HL-60 (cell line): ENCODE measurements around the gene MOK.

Experiments used
- DNase-seq, 2 experiments: peaks; one replicate each; pipeline ENCODE4 v3.0.0-alpha.2; 2010 to 2020; ENCODE audit warnings: low read depth in 1 of 2, low spot score in 1 of 2
- H3K27ac ChIP-seq: fragments of 250-450 bp; sonication (Bioruptor Pico); replicated peaks from 2 replicates; pipeline ENCODE4 v1.5.1; 2020; ENCODE audit warnings: mild to moderate bottlenecking, moderate library complexity
- H3K27me3 ChIP-seq: fragments of 250-450 bp; sonication (Bioruptor Pico); 2 replicates; pipeline ENCODE4 v1.5.1; 2021; ENCODE audit warnings: mild to moderate bottlenecking, moderate library complexity; ENCODE audit not compliant: insufficient read depth, poor library complexity, severe bottlenecking
- H3K4me3 ChIP-seq: replicated peaks from 2 replicates; pipeline ENCODE4 v1.5.1; 2011; ENCODE audit warnings: mild to moderate bottlenecking, control low read depth, low read length; ENCODE audit not compliant: insufficient read depth
- GABPA ChIP-seq: IDR thresholded peaks from 2 replicates; pipeline ENCODE4 v1.6.1; 2012; ENCODE audit warnings: low read depth
- POLR2AphosphoS5 ChIP-seq: IDR thresholded peaks from 2 replicates; pipeline ENCODE4 v1.6.1; 2012; ENCODE audit warnings: low read depth
- SPI1 ChIP-seq: IDR thresholded peaks from 2 replicates; pipeline ENCODE4 v1.6.1; 2012; ENCODE audit warnings: low read depth, mild to moderate bottlenecking, borderline replicate concordance
- TF ChIP-seq, protein P1 (sequence below): IDR thresholded peaks from 2 replicates; pipeline ENCODE4 v1.6.1; 2012; ENCODE audit warnings: low read depth; ENCODE audit not compliant: insufficient replicate concordance
- TF ChIP-seq, protein P2 (sequence below): IDR thresholded peaks from one replicate; pipeline ENCODE4 v1.5.1; 2011; ENCODE audit warnings: low read length, control low read depth, inconsistent platforms; ENCODE audit not compliant: insufficient read depth

Gene MOK

DNA sequence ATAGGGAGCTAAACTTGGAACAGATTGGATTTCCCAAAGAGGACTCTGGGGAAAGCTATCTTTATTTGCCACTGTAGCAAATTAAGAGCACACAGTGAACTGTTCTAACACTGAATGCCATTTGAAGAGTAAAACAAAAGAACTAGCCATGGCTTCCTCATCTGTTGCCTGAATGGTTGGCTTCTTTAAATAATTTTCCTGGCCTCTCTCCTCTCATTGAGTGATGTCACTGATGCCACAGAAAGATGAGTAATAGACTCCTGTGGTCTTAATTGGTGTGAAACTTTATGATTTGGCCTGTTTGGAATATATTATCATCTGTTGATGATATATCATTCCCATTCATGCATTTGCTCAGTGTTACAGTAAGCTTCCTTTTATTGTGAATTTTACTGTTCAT, 122.8 kb downstream of the MOK start:
- no peaks in the 10 kb centered on the region for H3K27me3 ChIP-seq
- no peak overlapping the region for H3K27ac ChIP-seq
- TF ChIP-seq GABPA: no peak
- no peak for TF ChIP-seq POLR2AphosphoS5
- TF ChIP-seq SPI1: no peak
- TF ChIP-seq, protein P1, sequence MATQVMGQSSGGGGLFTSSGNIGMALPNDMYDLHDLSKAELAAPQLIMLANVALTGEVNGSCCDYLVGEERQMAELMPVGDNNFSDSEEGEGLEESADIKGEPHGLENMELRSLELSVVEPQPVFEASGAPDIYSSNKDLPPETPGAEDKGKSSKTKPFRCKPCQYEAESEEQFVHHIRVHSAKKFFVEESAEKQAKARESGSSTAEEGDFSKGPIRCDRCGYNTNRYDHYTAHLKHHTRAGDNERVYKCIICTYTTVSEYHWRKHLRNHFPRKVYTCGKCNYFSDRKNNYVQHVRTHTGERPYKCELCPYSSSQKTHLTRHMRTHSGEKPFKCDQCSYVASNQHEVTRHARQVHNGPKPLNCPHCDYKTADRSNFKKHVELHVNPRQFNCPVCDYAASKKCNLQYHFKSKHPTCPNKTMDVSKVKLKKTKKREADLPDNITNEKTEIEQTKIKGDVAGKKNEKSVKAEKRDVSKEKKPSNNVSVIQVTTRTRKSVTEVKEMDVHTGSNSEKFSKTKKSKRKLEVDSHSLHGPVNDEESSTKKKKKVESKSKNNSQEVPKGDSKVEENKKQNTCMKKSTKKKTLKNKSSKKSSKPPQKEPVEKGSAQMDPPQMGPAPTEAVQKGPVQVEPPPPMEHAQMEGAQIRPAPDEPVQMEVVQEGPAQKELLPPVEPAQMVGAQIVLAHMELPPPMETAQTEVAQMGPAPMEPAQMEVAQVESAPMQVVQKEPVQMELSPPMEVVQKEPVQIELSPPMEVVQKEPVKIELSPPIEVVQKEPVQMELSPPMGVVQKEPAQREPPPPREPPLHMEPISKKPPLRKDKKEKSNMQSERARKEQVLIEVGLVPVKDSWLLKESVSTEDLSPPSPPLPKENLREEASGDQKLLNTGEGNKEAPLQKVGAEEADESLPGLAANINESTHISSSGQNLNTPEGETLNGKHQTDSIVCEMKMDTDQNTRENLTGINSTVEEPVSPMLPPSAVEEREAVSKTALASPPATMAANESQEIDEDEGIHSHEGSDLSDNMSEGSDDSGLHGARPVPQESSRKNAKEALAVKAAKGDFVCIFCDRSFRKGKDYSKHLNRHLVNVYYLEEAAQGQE: no peak
- TF ChIP-seq, protein P2, sequence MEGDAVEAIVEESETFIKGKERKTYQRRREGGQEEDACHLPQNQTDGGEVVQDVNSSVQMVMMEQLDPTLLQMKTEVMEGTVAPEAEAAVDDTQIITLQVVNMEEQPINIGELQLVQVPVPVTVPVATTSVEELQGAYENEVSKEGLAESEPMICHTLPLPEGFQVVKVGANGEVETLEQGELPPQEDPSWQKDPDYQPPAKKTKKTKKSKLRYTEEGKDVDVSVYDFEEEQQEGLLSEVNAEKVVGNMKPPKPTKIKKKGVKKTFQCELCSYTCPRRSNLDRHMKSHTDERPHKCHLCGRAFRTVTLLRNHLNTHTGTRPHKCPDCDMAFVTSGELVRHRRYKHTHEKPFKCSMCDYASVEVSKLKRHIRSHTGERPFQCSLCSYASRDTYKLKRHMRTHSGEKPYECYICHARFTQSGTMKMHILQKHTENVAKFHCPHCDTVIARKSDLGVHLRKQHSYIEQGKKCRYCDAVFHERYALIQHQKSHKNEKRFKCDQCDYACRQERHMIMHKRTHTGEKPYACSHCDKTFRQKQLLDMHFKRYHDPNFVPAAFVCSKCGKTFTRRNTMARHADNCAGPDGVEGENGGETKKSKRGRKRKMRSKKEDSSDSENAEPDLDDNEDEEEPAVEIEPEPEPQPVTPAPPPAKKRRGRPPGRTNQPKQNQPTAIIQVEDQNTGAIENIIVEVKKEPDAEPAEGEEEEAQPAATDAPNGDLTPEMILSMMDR: no peak
- no peak overlapping the region for H3K4me3 ChIP-seq
- no peak for DNase-seq

- no peak overlapping the region for H3K27ac ChIP-seq
- H3K27me3 ChIP-seq: no peaks in the 10 kb centered on the region
- no peak for DNase-seq
- TF ChIP-seq, protein P1: no peak
- TF ChIP-seq GABPA (no peak), POLR2AphosphoS5 (no peak), SPI1 (no peak)
- TF ChIP-seq, protein P2: no peak
- H3K4me3 ChIP-seq: no peak overlapping the region
Observed at GRCh38 chr14:102181187-102181586, 123.8 kb downstream of the MOK start.

- no peaks in the 10 kb centered on the region for H3K27me3 ChIP-seq
- H3K27ac ChIP-seq: no peak overlapping the region
- H3K4me3 ChIP-seq: no peak overlapping the region
- no peak for DNase-seq
- TF ChIP-seq GABPA (no peak), POLR2AphosphoS5 (no peak), SPI1 (no peak)
- TF ChIP-seq, protein P1: no peak
- TF ChIP-seq, protein P2: no peak
Observed at GRCh38 chr14:102180248-102180998, 124.5 kb downstream of the MOK start.
